ENCODE results near the gene RPL29. TPM values are rescaled to one million over a fixed set of nuclear protein-coding genes. Genes with fewer than 3 reads are reported as not detected.

RPL29 gene
- total and polyA plus RNA-seq, 2 donors from 2014 or later = 785 to 1,416 TPM

DNA sequence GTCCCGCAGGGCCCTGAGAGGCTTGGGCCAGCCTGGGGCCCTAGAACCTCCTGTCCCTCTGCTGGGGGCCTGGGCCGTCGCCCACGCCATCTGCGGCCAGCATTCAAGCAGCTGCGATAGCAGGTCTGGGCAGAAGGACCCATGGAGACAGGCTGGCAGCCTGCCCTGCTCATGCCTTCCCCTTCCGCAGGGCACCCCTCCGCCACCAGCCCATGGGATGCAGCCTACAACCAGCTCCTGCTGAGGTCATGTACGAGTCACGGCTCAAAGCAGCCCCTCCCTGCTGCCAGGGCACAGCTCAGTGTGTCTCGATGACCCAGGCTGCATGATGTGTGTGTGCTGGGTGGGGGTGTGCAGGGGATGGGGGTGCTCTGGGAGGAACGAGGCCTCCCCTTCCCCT is 32.9 kb upstream of the RPL29 start:
- Histone ChIP-seq H3K9me3 (ENCODE audit: control insufficient read depth in 2 of 3, insufficient read depth in 1 of 3, low read length in 3 of 3) (no peaks in the 10 kb centered on the region), H3K27ac (ENCODE audit: low read depth in 2 of 2, low read length in 2 of 2) (no peak overlapping the region), H3K9ac (ENCODE audit: low read length in 3 of 3) (no peak overlapping the region), H3K36me3 (ENCODE audit: control insufficient read depth in 2 of 3, insufficient read depth in 3 of 3, low read length in 3 of 3) (no peaks in the 10 kb centered on the region), H3K27me3 (ENCODE audit: control insufficient read depth, insufficient read depth, low read length) (no peaks in the 10 kb centered on the region), H3K4me1 (ENCODE audit: control insufficient read depth in 2 of 3, insufficient read depth in 2 of 3, low read depth in 1 of 3, low read length in 3 of 3) (peaks cover 0 to 10% (median 5%) of the 10 kb centered on the region in 3 donors), H3K4me3 (ENCODE audit: low read length in 3 of 3) (no peak overlapping the region)
- TF ChIP-seq CTCF (IDR thresholded peaks at IDR 0.05; ENCODE audit: borderline replicate concordance, extremely low read depth, insufficient read depth) = no peak
- DNase-seq = no peak
- no peak for FAIRE-seq
- intact Hi-C loops (cut with DNase I) = no loop called here

- no peak for TF ChIP-seq CTCF (IDR thresholded peaks at IDR 0.05; ENCODE audit: borderline replicate concordance, extremely low read depth, insufficient read depth)
- intact Hi-C loops (cut with DNase I) = no loop called here
- H3K27ac ChIP-seq (ENCODE audit: low read depth in 2 of 2, low read length in 2 of 2) = no peak overlapping the region
- no peak overlapping the region for H3K9ac ChIP-seq (ENCODE audit: low read length in 3 of 3)
- H3K9me3 ChIP-seq (ENCODE audit: control insufficient read depth in 2 of 3, insufficient read depth in 1 of 3, low read length in 3 of 3) = no peaks in the 10 kb centered on the region
- H3K4me1 ChIP-seq (ENCODE audit: control insufficient read depth in 2 of 3, insufficient read depth in 2 of 3, low read depth in 1 of 3, low read length in 3 of 3) = peaks cover 0 to 25% (median 13%) of the 10 kb centered on the region in 3 donors
- DNase-seq (no peak), FAIRE-seq (no peak)
- H3K27me3 ChIP-seq (ENCODE audit: control insufficient read depth, insufficient read depth, low read length) = no peaks in the 10 kb centered on the region
- H3K4me3 ChIP-seq (ENCODE audit: low read length in 3 of 3) = no peak overlapping the region
- H3K36me3 ChIP-seq (ENCODE audit: control insufficient read depth in 2 of 3, insufficient read depth in 3 of 3, low read length in 3 of 3) = no peaks in the 10 kb centered on the region
Observed at GRCh38 chr3:52026041-52026440, 30.3 kb upstream of the RPL29 start.

- Histone ChIP-seq H3K9me3 (ENCODE audit: control insufficient read depth in 2 of 3, insufficient read depth in 1 of 3, low read length in 3 of 3) (no peaks in the 10 kb centered on the region), H3K27ac (ENCODE audit: low read depth in 2 of 2, low read length in 2 of 2) (peak overlapping the region in 1 of 2 donors; percentile 36), H3K27me3 (ENCODE audit: control insufficient read depth, insufficient read depth, low read length) (no peaks in the 10 kb centered on the region), H3K4me3 (ENCODE audit: low read length in 3 of 3) (no peak overlapping the region), H3K36me3 (ENCODE audit: control insufficient read depth in 2 of 3, insufficient read depth in 3 of 3, low read length in 3 of 3) (no peaks in the 10 kb centered on the region), H3K4me1 (ENCODE audit: control insufficient read depth in 2 of 3, insufficient read depth in 2 of 3, low read depth in 1 of 3, low read length in 3 of 3) (peaks cover 0 to 27% (median 13%) of the 10 kb centered on the region in 3 donors), H3K9ac (ENCODE audit: low read length in 3 of 3) (no peak overlapping the region)
- FAIRE-seq = no peak
- intact Hi-C loops (cut with DNase I) = no loop called here
- no peak for TF ChIP-seq CTCF (IDR thresholded peaks at IDR 0.05; ENCODE audit: borderline replicate concordance, extremely low read depth, insufficient read depth)
- DNase-seq = no peak
Observed at GRCh38 chr3:52025453-52025852, 29.8 kb upstream of the RPL29 start.
